ENCODE results near the gene FBXW2. TPM values are rescaled to one million over a fixed set of nuclear protein-coding genes. Genes with fewer than 3 reads are reported as not detected.
A peak's percentile ranks its signal among the peaks of the same experiment; 100 is the strongest.
"Not testable (repeated sequence)": the region's sequence is repeated elsewhere in the genome, so short reads cannot be mapped to it uniquely, and the experiment has no call there.

FBXW2 gene
- total RNA-seq, 2 experiments from 2014 or later = 70.2 to 72.5 TPM

GRCh38 chr9:120758544-120758943 is 34.7 kb downstream of the FBXW2 start:
- DNase-seq = peak; percentile 31
- intact Hi-C loops (cut with micrococcal nuclease) = loop anchor here (5.0 kb wide), 2 partner anchors 34 to 134 kb away; partner anchors contain the start of gene FBXW2
- ChIA-PET CTCF (interaction anchor here (1.5 to 4.7 kb wide), 2 partner anchors 139 to 301 kb away, joined by 3 to 18 read pairs; no protein-coding TSS in a partner anchor), POLR2A (no interaction called here)
- Mint-ChIP-seq H3K27me3 (no peaks in the 10 kb centered on the region), H3K36me3 (peaks cover 12% of the 10 kb centered on the region), H3K27ac (peak overlapping the region; percentile 5), H3K9me3 (no peaks in the 10 kb centered on the region), H3K4me3 (no peak overlapping the region), H3K4me1 (ENCODE audit: low read depth) (peaks cover 22% of the 10 kb centered on the region)

- intact Hi-C loops (cut with micrococcal nuclease) = loop anchor here (5.0 kb wide), 2 partner anchors 35 to 135 kb away; partner anchors contain the start of gene FBXW2
- CTCF ChIA-PET = interaction anchor here (0.6 to 4.7 kb wide), 18 partner anchors 11 to 364 kb away, joined by 3 to 84 read pairs (median 8); no protein-coding TSS in a partner anchor
- Mint-ChIP-seq H3K4me3 (no peak overlapping the region), H3K4me1 (ENCODE audit: low read depth) (peaks cover 22% of the 10 kb centered on the region), H3K9me3 (no peaks in the 10 kb centered on the region), H3K27me3 (no peaks in the 10 kb centered on the region), H3K27ac (peak overlapping the region; percentile 20), H3K36me3 (peaks cover 8% of the 10 kb centered on the region)
- no peak for DNase-seq
- POLR2A ChIA-PET = interaction anchor here (0.9 kb wide), 1 partner anchor 88 kb away, joined by 5 read pairs; no protein-coding TSS in a partner anchor
Measured at GRCh38 chr9:120757026-120757913, 35.9 kb downstream of the FBXW2 start.

- ChIA-PET CTCF (interaction anchor here (0.7 to 4.5 kb wide), 25 partner anchors 10 to 365 kb away, joined by 3 to 84 read pairs (median 7); no protein-coding TSS in a partner anchor), POLR2A (no interaction called here)
- Mint-ChIP-seq H3K27me3 (no peaks in the 10 kb centered on the region), H3K4me3 (no peak overlapping the region), H3K9me3 (no peaks in the 10 kb centered on the region), H3K27ac (peak overlapping the region; percentile 20), H3K4me1 (ENCODE audit: low read depth) (peaks cover 22% of the 10 kb centered on the region), H3K36me3 (peaks cover 4% of the 10 kb centered on the region)
- intact Hi-C loops (cut with micrococcal nuclease) = loop anchor here (1.0 to 5.0 kb wide), 3 partner anchors 36 to 180 kb away; partner anchors contain the start of gene FBXW2
- DNase-seq = no peak
Measured at GRCh38 chr9:120756531-120756930, 36.7 kb downstream of the FBXW2 start.

GRCh38 chr9:120755810-120756434 is 37.3 kb downstream of the FBXW2 start:
- H3K9me3 Mint-ChIP-seq = no peaks in the 10 kb centered on the region
- H3K27me3 Mint-ChIP-seq = no peaks in the 10 kb centered on the region
- intact Hi-C loops (cut with micrococcal nuclease) = loop anchor here (1.0 to 5.0 kb wide), 4 partner anchors 36 to 304 kb away; partner anchors contain the start of gene FBXW2
- peaks cover 2% of the 10 kb centered on the region for H3K36me3 Mint-ChIP-seq
- DNase-seq = peak; percentile 72
- peaks cover 22% of the 10 kb centered on the region for H3K4me1 Mint-ChIP-seq (ENCODE audit: low read depth)
- ChIA-PET CTCF (interaction anchor here (0.7 to 4.5 kb wide), 42 partner anchors 9 to 366 kb away, joined by 3 to 84 read pairs (median 5); partner anchors contain the start of gene FBXW2), POLR2A (no interaction called here)
- no peak overlapping the region for H3K4me3 Mint-ChIP-seq
- H3K27ac Mint-ChIP-seq = peak overlapping the region; percentile 15

GRCh38 chr9:120755044-120755443 is 38.2 kb downstream of the FBXW2 start:
- Mint-ChIP-seq H3K9me3 (no peaks in the 10 kb centered on the region), H3K36me3 (peaks cover 2% of the 10 kb centered on the region), H3K27ac (no peak overlapping the region), H3K4me3 (no peak overlapping the region), H3K4me1 (ENCODE audit: low read depth) (peaks cover 22% of the 10 kb centered on the region), H3K27me3 (no peaks in the 10 kb centered on the region)
- ChIA-PET CTCF (interaction anchor here (0.7 to 4.5 kb wide), 28 partner anchors 8 to 356 kb away, joined by 3 to 84 read pairs (median 5); partner anchors contain the start of gene FBXW2), POLR2A (no interaction called here)
- DNase-seq = no peak
- intact Hi-C loops (cut with micrococcal nuclease) = loop anchor here (1.0 to 5.0 kb wide), 3 partner anchors 37 to 305 kb away; partner anchors contain the start of gene FBXW2

GRCh38 chr9:120750421-120750820 is 42.8 kb downstream of the FBXW2 start:
- no peak for DNase-seq
- H3K4me3 Mint-ChIP-seq = no peak overlapping the region
- H3K27ac Mint-ChIP-seq = no peak overlapping the region
- H3K27me3 Mint-ChIP-seq = no peaks in the 10 kb centered on the region
- ChIA-PET CTCF (interaction anchor here (1.1 kb wide), 1 partner anchor 113 kb away, joined by 3 read pairs; no protein-coding TSS in a partner anchor), POLR2A (no interaction called here)
- intact Hi-C loops (cut with micrococcal nuclease) = no loop called here
- H3K36me3 Mint-ChIP-seq = peaks cover 2% of the 10 kb centered on the region
- no peaks in the 10 kb centered on the region for H3K9me3 Mint-ChIP-seq
- peaks cover 3% of the 10 kb centered on the region for H3K4me1 Mint-ChIP-seq (ENCODE audit: low read depth)

GRCh38 chr9:120746366-120746765 is 46.9 kb downstream of the FBXW2 start:
- CTCF ChIA-PET = interaction anchor here (3.5 kb wide), 1 partner anchor 10 kb away, joined by 15 read pairs; no protein-coding TSS in a partner anchor
- H3K27me3 Mint-ChIP-seq; POLR2A ChIA-PET; intact Hi-C loops (cut with micrococcal nuclease); DNase-seq; H3K27ac Mint-ChIP-seq; H3K9me3 Mint-ChIP-seq; H3K4me3 Mint-ChIP-seq; H3K4me1 Mint-ChIP-seq (ENCODE audit: low read depth); H3K36me3 Mint-ChIP-seq: not testable (repeated sequence)

- H3K4me3 Mint-ChIP-seq = no peak overlapping the region
- POLR2A ChIA-PET = no interaction called here
- H3K4me1 Mint-ChIP-seq (ENCODE audit: low read depth) = peaks cover 3% of the 10 kb centered on the region
- H3K9me3 Mint-ChIP-seq = no peaks in the 10 kb centered on the region
- H3K27ac Mint-ChIP-seq = no peak overlapping the region
- CTCF ChIA-PET = interaction anchor here (0.7 to 3.5 kb wide), 2 partner anchors 11 to 81 kb away, joined by 3 to 15 read pairs; no protein-coding TSS in a partner anchor
- no peaks in the 10 kb centered on the region for H3K27me3 Mint-ChIP-seq
- DNase-seq = no peak
- no peaks in the 10 kb centered on the region for H3K36me3 Mint-ChIP-seq
- intact Hi-C loops (cut with micrococcal nuclease) = no loop called here
Measured at GRCh38 chr9:120745278-120745677, 47.9 kb downstream of the FBXW2 start.

GRCh38 chr9:120742951-120743416 is 50.2 kb downstream of the FBXW2 start:
- DNase-seq = no peak
- no peak overlapping the region for H3K4me3 Mint-ChIP-seq
- H3K4me1 Mint-ChIP-seq (ENCODE audit: low read depth) = peaks cover 3% of the 10 kb centered on the region
- no peaks in the 10 kb centered on the region for H3K9me3 Mint-ChIP-seq
- no peaks in the 10 kb centered on the region for H3K36me3 Mint-ChIP-seq
- POLR2A ChIA-PET = no interaction called here
- H3K27me3 Mint-ChIP-seq = no peaks in the 10 kb centered on the region
- intact Hi-C loops (cut with micrococcal nuclease) = no loop called here
- CTCF ChIA-PET = interaction anchor here (0.6 to 2.2 kb wide), 6 partner anchors 12 to 318 kb away, joined by 3 to 5 read pairs (median 3); no protein-coding TSS in a partner anchor
- no peak overlapping the region for H3K27ac Mint-ChIP-seq

GRCh38 chr9:120741701-120742100 is 51.5 kb downstream of the FBXW2 start:
- ChIA-PET CTCF (interaction anchor here (0.6 to 2.2 kb wide), 3 partner anchors 10 to 24 kb away, joined by 3 to 4 read pairs (median 3); no protein-coding TSS in a partner anchor), POLR2A (no interaction called here)
- intact Hi-C loops (cut with micrococcal nuclease) = no loop called here
- no peak for DNase-seq
- Mint-ChIP-seq H3K27ac (no peak overlapping the region), H3K27me3 (no peaks in the 10 kb centered on the region), H3K9me3 (no peaks in the 10 kb centered on the region), H3K4me1 (ENCODE audit: low read depth) (no peaks in the 10 kb centered on the region), H3K36me3 (peaks cover 2% of the 10 kb centered on the region), H3K4me3 (no peak overlapping the region)

- POLR2A ChIA-PET = no interaction called here
- H3K27ac Mint-ChIP-seq = no peak overlapping the region
- H3K4me3 Mint-ChIP-seq = no peak overlapping the region
- CTCF ChIA-PET = interaction anchor here (0.6 to 2.2 kb wide), 2 partner anchors 10 to 22 kb away, joined by 3 to 4 read pairs; no protein-coding TSS in a partner anchor
- peaks cover 2% of the 10 kb centered on the region for H3K36me3 Mint-ChIP-seq
- no peak for DNase-seq
- intact Hi-C loops (cut with micrococcal nuclease) = no loop called here
- H3K27me3 Mint-ChIP-seq = no peaks in the 10 kb centered on the region
- no peaks in the 10 kb centered on the region for H3K4me1 Mint-ChIP-seq (ENCODE audit: low read depth)
- H3K9me3 Mint-ChIP-seq = no peaks in the 10 kb centered on the region
Measured at GRCh38 chr9:120741191-120741590, 52.0 kb downstream of the FBXW2 start.

Data from activated CD4-positive, alpha-beta memory T cell treated with anti-CD3 and anti-CD28 coated beads for 36 hours (primary cell).